Osteocyte (in vitro differentiated cells): ENCODE results near the gene NDST4. TPM values are rescaled to one million over a fixed set of nuclear protein-coding genes. Genes with fewer than 3 reads are reported as not detected.

Experiments used
- DNase-seq: peaks from one replicate; pipeline ENCODE4 v3.0.0; 2021; ENCODE audit warnings: mixed read lengths; ENCODE audit not compliant: unreplicated experiment; ENCODE audit errors: extremely low spot score
- H3K27ac Mint-ChIP-seq: one replicate; pipeline ENCODE4 v1.8.0; 2021; ENCODE audit warnings: mild to moderate bottlenecking, mixed read lengths; ENCODE audit not compliant: unreplicated experiment
- H3K27me3 Mint-ChIP-seq: one replicate; pipeline ENCODE4 v1.8.0; 2021; ENCODE audit warnings: mixed read lengths; ENCODE audit not compliant: unreplicated experiment
- H3K36me3 Mint-ChIP-seq: one replicate; pipeline ENCODE4 v1.8.0; 2021; ENCODE audit warnings: mixed read lengths; ENCODE audit not compliant: unreplicated experiment
- H3K4me1 Mint-ChIP-seq: one replicate; pipeline ENCODE4 v1.8.0; 2021; ENCODE audit warnings: mixed read lengths; ENCODE audit not compliant: unreplicated experiment
- H3K4me3 Mint-ChIP-seq: one replicate; pipeline ENCODE4 v1.8.0; 2021; ENCODE audit warnings: mild to moderate bottlenecking, moderate library complexity, mixed read lengths; ENCODE audit not compliant: unreplicated experiment
- H3K9me3 Mint-ChIP-seq: one replicate; pipeline ENCODE4 v1.8.0; 2021; ENCODE audit warnings: mixed read lengths; ENCODE audit not compliant: unreplicated experiment
- CTCF ChIP-seq: fragments of 200-600 bp; sonication (generic); IDR thresholded peaks from 2 replicates; pipeline ENCODE4 v1.5.0; 2021; ENCODE audit warnings: antibody characterized with exemption, mild to moderate bottlenecking, moderate library complexity
- total RNA-seq: library from RNA; stranded (reverse); gene quantifications from 2 replicates; pipeline ENCODE4 v1.2.1, GENCODE V29; 2021

Gene NDST4
- total RNA-seq, 1 donor from 2014 or later, result 4.5 TPM

- TF ChIP-seq CTCF, result peak; percentile 81
- DNase-seq, result no peak
- H3K27me3 Mint-ChIP-seq, result no peaks in the 10 kb centered on the region
- H3K9me3 Mint-ChIP-seq, result peaks cover 4% of the 10 kb centered on the region
- H3K36me3 Mint-ChIP-seq, result no peaks in the 10 kb centered on the region
- H3K4me1 Mint-ChIP-seq, result peaks cover 34% of the 10 kb centered on the region
- no peak overlapping the region for H3K27ac Mint-ChIP-seq
- H3K4me3 Mint-ChIP-seq, result no peak overlapping the region
These were observed 333.2 kb downstream of the NDST4 start for GRCh38 chr4:114780205-114780604.
